Urinary bladder (tissue), 4 donors: ENCODE data around the gene ACOXL. TPM values are rescaled to one million over a fixed set of nuclear protein-coding genes. Genes with fewer than 3 reads are reported as not detected.
"Not testable (repeated sequence)": the region's sequence is repeated elsewhere in the genome, so short reads cannot be mapped to it uniquely, and the experiment has no call there.

Experiments
- DNase-seq: peaks from one replicate; pipeline ENCODE4 v3.0.0-alpha.2; 2015; ENCODE audit errors: extremely low spot score
- H3K27ac ChIP-seq: one replicate; pipeline ENCODE4 v1.5.1; 2013; ENCODE audit warnings: low read depth, mild to moderate bottlenecking, moderate library complexity
- H3K36me3 ChIP-seq: one replicate; pipeline ENCODE4 v1.6.1; 2013; ENCODE audit warnings: mild to moderate bottlenecking, moderate library complexity; ENCODE audit not compliant: insufficient read depth
- H3K4me1 ChIP-seq: one replicate; pipeline ENCODE4 v1.6.1; 2013; ENCODE audit warnings: mild to moderate bottlenecking, moderate library complexity; ENCODE audit not compliant: insufficient read depth
- H3K4me3 ChIP-seq: one replicate; pipeline ENCODE4 v1.5.1; 2013; ENCODE audit warnings: low read depth, low read length
- WGBS: extraction: QIAGEN DNeasy Blood & Tissue Kit; methylation state at CpG from one replicate; pipeline ENCODE4 v1.1.7; 2013; 5-methylcytosine and 5-hydroxymethylcytosine counted together
- polyA plus RNA-seq: library from polyadenylated mRNA; stranded (reverse); fragments of 200-250 nt; gene quantifications from one replicate; pipeline ENCODE4 v1.2.3, GENCODE V29; 2013
- total RNA-seq: library from RNA; depleted of rRNA; stranded (reverse); fragments of >200 nt; gene quantifications from one replicate; pipeline ENCODE4 v1.2.3, GENCODE V29; 2014
- donor health status: healthy with polysubstance abuse.
- donor health status: healthy.

ACOXL gene
- total and polyA plus RNA-seq, 2 donors = 1.2 to 6.2 TPM

GRCh38 chr2:111031546-111032478 lies 299.4 kb downstream of the ACOXL start:
- no peaks in the 10 kb centered on the region for H3K36me3 ChIP-seq
- 73% methylated on average over 15 of the region's 15 CpGs for WGBS
- no peak overlapping the region for H3K27ac ChIP-seq
- no peaks in the 10 kb centered on the region for H3K4me1 ChIP-seq
- no peak for DNase-seq
- no peak overlapping the region for H3K4me3 ChIP-seq

DNA sequence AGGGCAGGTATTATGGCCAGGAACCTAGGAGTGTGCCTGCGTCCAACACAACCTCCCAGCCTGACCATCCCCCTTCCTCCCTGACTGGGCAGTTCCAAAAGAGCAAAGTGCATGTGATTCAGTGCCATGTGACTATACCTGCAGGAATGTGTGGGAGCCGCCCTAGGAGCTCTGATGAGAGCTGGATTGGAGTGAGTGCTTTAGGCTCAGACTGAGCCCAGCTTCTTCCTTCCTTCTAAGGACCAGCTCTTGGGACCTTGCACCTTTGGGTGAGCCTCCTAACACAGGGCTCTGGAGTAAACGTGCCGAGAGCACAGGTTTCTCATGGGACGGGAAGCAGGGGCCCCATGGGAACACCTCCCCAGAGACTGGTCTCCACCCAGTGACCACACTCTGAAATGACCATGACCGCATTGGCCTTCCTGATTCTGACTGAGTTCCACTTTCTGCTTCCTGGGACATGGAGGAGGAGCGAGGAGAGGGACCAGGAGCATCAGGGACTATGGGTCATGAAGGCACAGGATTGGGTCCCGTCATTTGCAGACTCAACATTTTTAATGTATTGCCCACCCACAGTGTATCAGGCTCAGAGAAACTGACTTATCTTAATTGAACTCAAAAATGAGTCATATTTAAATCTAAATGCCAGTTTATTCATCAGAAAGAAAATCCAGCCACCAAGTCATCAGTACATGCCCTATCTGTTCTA lies 300.5 kb downstream of the ACOXL start:
- H3K4me3 ChIP-seq = no peak overlapping the region
- DNase-seq = no peak
- H3K4me1 ChIP-seq = no peaks in the 10 kb centered on the region
- 85% methylated on average over 8 of the region's 8 CpGs for WGBS
- no peaks in the 10 kb centered on the region for H3K36me3 ChIP-seq
- H3K27ac ChIP-seq = no peak overlapping the region

DNA sequence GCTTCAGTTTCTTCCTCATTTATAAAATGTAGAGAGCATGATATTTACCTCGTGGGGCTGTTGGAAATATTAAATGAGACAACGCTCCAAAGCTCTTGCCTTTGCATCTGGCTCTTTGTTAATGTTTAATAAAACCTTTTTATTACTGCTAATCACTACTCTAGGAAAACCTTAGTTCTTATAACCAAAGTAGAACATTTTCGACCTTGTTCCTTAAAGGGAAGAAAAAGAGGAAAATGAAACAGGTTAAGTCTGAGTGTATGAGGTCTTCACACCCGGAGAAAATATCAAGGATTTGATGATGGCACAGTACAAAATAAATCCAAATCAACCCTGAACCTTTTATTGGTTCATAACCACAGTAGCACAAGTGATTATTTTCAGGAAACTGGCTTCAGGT lies 301.8 kb downstream of the ACOXL start:
- H3K36me3 ChIP-seq = no peaks in the 10 kb centered on the region
- 66% methylated on average over 4 of the region's 4 CpGs for whole genome bisulfite sequencing
- H3K27ac ChIP-seq = no peak overlapping the region
- H3K4me3 ChIP-seq = no peak overlapping the region
- DNase-seq = no peak
- H3K4me1 ChIP-seq = no peaks in the 10 kb centered on the region

DNA sequence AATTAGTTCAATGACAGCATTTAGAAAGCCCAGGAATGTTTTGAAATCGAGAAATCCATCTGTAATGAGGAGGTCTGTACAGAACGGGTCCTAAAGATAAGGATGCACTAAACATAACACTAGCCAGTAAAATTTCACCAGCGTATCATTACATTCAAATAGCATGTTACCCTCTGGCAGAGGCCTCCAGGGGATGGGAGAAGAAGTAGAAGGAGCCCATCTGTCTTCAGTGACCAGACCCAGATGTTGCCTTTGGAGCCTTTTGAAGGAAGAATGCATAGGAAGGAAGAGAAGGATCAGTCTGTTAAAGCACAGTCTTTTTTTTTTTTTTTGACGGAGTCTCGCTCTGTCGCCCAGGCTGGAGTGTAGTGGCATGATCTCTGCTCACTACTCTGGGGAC lies 302.2 kb downstream of the ACOXL start:
- Histone ChIP-seq H3K27ac (no peak overlapping the region), H3K4me3 (no peak overlapping the region), H3K36me3 (no peaks in the 10 kb centered on the region), H3K4me1 (no peaks in the 10 kb centered on the region)
- DNase-seq = no peak
- WGBS = 54% methylated on average over 6 of the region's 6 CpGs

GRCh38 chr2:111035830-111036441 lies 303.6 kb downstream of the ACOXL start:
- WGBS = 88% methylated on average over 5 of the region's 5 CpGs
- DNase-seq = no peak
- H3K4me3 ChIP-seq = no peak overlapping the region

DNA sequence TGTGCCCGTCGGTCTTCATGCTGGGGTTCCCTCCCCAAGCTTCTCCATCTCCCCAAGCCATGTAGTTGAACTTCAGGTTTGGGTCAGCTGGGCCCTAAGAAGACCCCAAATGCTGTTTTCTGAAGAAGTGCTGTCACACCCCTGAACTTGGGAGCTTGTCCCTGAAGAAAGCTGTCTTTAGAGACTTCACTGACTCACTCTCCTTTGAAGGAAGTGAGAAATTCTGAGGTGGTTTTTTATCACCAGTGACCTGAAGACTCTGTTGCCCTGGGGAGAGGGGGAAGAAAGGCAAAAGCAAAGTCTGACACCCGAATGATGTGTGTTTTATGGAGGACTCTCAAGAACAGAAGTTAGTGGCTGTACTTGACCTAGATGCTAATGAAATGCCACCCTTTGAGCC lies 304.8 kb downstream of the ACOXL start:
- 91% methylated on average over 3 of the region's 3 CpGs for WGBS
- no peaks in the 10 kb centered on the region for H3K4me1 ChIP-seq
- H3K4me3 ChIP-seq = no peak overlapping the region
- no peak for DNase-seq
- no peaks in the 10 kb centered on the region for H3K36me3 ChIP-seq
- H3K27ac ChIP-seq = no peak overlapping the region

More at GRCh38 chr2:111035830-111036441, 303.6 kb downstream of the ACOXL start:
- H3K27ac ChIP-seq = no peak overlapping the region
- no peaks in the 10 kb centered on the region for H3K4me1 ChIP-seq
- no peaks in the 10 kb centered on the region for H3K36me3 ChIP-seq

DNA sequence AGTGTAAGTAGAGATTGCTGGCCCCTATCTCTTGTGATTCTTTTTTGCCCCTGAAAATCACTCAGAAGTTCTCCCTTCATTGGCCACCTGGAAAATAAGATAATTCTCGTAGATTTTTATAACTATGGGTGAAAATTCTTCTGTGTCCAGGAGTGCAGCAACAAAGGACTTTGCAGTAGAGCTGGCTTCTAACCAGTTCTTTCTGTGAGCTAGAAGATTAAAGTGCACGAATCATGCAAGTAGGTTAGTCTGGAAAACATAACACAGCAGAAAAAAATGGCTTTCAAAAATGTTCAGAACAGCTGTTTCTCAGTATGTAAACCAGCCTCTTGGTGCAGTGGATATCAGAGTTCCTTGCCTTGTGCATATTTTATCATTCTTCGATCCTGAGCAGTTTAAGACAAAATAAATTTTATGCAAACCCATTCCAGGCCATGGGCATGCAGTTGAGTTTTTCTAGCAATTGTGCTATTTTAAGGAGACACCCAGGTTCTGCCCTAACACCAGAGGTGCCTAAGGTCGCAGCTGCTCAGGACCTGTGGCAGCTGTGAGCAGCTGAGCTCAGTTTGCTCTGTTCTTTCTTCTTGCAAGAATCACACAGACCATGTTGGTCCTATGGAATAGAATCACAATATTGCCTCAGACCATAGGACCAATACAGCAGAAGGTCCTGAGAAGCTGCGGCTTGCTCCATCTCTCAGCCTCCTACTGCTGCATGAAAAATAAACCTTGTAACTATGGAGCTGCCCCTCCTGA lies 307.4 kb downstream of the ACOXL start:
- 66% methylated on average over 5 of the region's 5 CpGs for WGBS

GRCh38 chr2:111041398-111042202 lies 309.2 kb downstream of the ACOXL start:
- Histone ChIP-seq H3K4me3 (no peak overlapping the region), H3K27ac (no peak overlapping the region), H3K36me3 (no peaks in the 10 kb centered on the region), H3K4me1 (no peaks in the 10 kb centered on the region)
- no peak for DNase-seq
- 89% methylated on average over 12 of the region's 12 CpGs for WGBS

More for the DNA sequence above, 307.4 kb downstream of the ACOXL start:
- H3K4me3 ChIP-seq = no peak overlapping the region
- H3K4me1 ChIP-seq = no peaks in the 10 kb centered on the region
- H3K27ac ChIP-seq = no peak overlapping the region
- no peaks in the 10 kb centered on the region for H3K36me3 ChIP-seq
- DNase-seq = no peak

GRCh38 chr2:111042261-111042660 lies 309.9 kb downstream of the ACOXL start:
- Histone ChIP-seq H3K36me3 (no peaks in the 10 kb centered on the region), H3K27ac (no peak overlapping the region), H3K4me3 (no peak overlapping the region), H3K4me1 (no peaks in the 10 kb centered on the region)
- 92% methylated on average over 6 of the region's 6 CpGs for WGBS
- DNase-seq = no peak

DNA sequence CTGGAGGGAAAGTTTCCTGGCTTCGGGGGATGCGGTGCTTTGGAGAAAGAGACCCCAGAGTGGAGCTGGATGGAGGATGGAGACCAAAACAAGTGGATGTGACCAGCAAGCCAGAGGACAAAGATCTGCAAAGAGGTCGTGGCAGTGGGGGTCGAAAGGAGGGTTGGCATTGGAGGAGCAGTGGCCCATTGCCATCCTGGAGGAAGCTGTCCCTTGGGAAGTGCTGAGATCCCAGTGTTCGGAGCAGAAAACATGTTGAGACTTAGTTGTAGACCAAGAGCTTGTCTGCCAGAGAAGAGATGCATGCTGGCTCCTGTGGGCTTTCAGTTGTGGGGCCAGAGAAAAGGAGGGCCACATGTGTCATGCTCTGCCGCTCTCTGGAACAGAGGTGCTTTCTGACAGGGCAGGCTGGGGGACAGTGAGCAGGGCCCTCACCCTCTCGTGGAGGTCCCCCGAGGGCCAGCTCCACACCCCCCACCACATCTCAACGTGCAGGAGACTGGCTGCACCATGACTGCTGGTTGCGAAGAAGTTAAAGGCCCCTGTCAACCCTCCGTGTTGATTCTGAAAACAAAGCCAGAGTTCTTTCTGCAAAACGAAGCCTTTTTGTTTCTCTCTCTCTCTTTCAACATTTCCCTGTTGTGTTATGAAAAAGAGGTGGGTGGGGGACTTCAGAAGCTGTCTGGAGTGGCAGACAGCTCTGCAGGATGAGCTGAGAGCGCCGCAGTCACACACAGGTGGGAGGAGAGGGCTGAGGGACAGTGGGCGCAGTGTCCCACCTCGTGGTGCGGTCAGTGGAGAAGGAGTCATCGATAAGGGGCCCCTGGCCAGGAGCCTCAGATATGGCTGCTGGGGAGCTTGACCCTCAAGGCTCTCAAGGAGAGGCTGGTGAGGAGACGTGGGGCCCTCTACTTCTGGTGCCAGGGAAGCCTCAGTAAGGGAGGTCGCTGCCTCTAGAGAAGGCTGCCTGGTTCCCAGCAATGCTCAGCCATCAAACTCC lies 310.7 kb downstream of the ACOXL start:
- Histone ChIP-seq H3K36me3 (no peaks in the 10 kb centered on the region), H3K27ac (no peak overlapping the region), H3K4me3 (no peak overlapping the region), H3K4me1 (no peaks in the 10 kb centered on the region)
- 82% methylated on average over 20 of the region's 20 CpGs for WGBS
- no peak for DNase-seq

GRCh38 chr2:111044066-111044465 lies 311.7 kb downstream of the ACOXL start:
- H3K4me1 ChIP-seq = no peaks in the 10 kb centered on the region
- H3K36me3 ChIP-seq = no peaks in the 10 kb centered on the region
- H3K4me3 ChIP-seq = no peak overlapping the region
- DNase-seq = no peak
- H3K27ac ChIP-seq = no peak overlapping the region
- 83% methylated on average over 4 of the region's 4 CpGs for WGBS

DNA sequence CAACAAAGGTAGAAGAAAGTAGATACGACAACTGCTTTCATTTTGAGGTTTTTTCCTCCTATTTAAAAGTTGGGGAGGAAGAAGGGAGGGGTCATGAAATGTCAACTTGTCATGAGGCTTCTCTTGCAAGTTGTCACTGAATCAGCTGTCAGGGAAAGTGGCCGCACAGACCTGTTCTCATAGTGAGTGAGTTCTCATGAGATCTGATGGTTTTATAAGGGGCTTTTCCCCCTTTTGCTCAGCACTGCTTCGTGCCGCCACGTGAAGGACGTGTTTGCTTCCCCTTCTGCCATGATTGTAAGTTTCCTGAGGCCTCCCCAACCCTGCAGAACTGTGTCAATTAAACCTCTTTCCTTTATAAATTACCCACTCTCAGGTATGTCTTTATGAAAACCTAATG lies 312.9 kb downstream of the ACOXL start:
- not testable (repeated sequence) for H3K27ac ChIP-seq, DNase-seq, H3K36me3 ChIP-seq, H3K4me3 ChIP-seq, H3K4me1 ChIP-seq
- WGBS = 90% methylated on average over 6 of the region's 6 CpGs
